GM10847 (cell line): Measurements from ENCODE around the gene PFKFB2.

Source experiments
- POLR2A ChIP-seq: IDR thresholded peaks from 2 replicates; pipeline ENCODE4 v1.6.1; 2011; ENCODE audit not compliant: insufficient read length; ENCODE audit errors: extremely low read depth

PFKFB2 gene

GRCh38 chr1:207019161-207019560 is 33.9 kb upstream of the PFKFB2 start:
- no peak for TF ChIP-seq POLR2A

- TF ChIP-seq POLR2A, result no peak
Observed at GRCh38 chr1:207019661-207020060, 33.4 kb upstream of the PFKFB2 start.

GRCh38 chr1:207020065-207020708 is 32.9 kb upstream of the PFKFB2 start:
- no peak for TF ChIP-seq POLR2A

GRCh38 chr1:207020709-207021107 is 32.4 kb upstream of the PFKFB2 start:
- no peak for TF ChIP-seq POLR2A

GRCh38 chr1:207021139-207021861 is 31.8 kb upstream of the PFKFB2 start:
- TF ChIP-seq POLR2A, result no peak

- TF ChIP-seq POLR2A, result no peak
Observed at GRCh38 chr1:207021876-207022596, 31.0 kb upstream of the PFKFB2 start.

- no peak for TF ChIP-seq POLR2A
Observed at GRCh38 chr1:207022996-207023679, 29.9 kb upstream of the PFKFB2 start.

GRCh38 chr1:207024202-207025145 is 28.6 kb upstream of the PFKFB2 start:
- TF ChIP-seq POLR2A, result no peak

- no peak for TF ChIP-seq POLR2A
Observed at GRCh38 chr1:207025146-207025880, 27.8 kb upstream of the PFKFB2 start.

- TF ChIP-seq POLR2A, result no peak
Observed at GRCh38 chr1:207026104-207026534, 27.0 kb upstream of the PFKFB2 start.

GRCh38 chr1:207027206-207027777 is 25.8 kb upstream of the PFKFB2 start:
- no peak for TF ChIP-seq POLR2A

- TF ChIP-seq POLR2A, result no peak
Observed at GRCh38 chr1:207027921-207028320, 25.2 kb upstream of the PFKFB2 start.

GRCh38 chr1:207028884-207029650 is 24.0 kb upstream of the PFKFB2 start:
- TF ChIP-seq POLR2A, result no peak
